ENCODE data around the gene GIPC1. TPM values are rescaled to one million over a fixed set of nuclear protein-coding genes. Genes with fewer than 3 reads are reported as not detected.

GIPC1 gene
- total and polyA plus RNA-seq, 9 donors = 14.7 to 64.5 (median 40.9) TPM

DNA sequence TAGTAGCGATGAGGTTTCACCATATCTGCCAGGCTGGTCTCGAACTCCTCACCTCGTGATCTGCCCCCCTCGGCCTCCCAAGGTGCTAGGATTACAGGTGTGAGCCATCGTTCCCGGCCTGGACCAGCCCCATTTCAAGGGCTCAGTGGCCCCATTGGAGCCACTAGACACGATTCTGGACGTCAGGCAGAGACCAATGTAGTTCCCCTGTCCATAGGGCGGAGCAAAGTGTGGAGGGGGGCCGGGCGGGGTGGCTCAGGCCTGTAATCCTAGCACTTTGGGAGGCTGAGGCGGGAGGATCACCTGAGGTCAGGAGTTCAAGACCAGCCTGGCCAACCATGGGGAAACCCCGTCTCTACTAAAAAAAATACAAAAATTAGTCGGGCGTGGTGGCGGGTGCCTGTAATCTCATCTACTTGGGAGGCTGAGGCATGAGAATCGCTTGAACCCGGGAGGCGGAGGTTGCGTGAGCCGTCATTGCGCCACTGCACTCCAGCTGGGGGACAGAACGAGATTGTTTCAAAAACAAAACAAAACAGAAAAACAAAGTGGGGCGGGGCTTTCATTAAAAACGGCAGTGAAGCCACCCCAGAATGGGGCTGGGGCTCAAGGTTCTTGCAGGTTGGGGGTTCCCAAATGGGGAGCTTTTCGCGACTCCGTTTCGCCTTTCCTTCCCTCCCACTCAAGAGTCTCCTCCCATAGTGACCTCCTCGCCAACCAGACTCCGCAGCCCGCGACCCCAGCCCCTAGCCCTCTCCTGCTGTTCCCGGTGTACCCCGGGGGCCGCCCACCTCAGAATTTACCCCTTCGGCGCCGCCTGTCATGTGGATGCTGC, 32.7 kb upstream of the GIPC1 start:
- DNase-seq = peak in 4 of 5 donors; percentile 36 to 74 (median 62)
- peak overlapping the region; percentile 83 for H3K4me3 ChIP-seq
- 23 to 32% (median 27%) methylated on average over 39 of the region's 39 CpGs for WGBS, 3 donors
- H3K27ac ChIP-seq = peak overlapping the region in 1 of 2 donors; percentile 92
- TF ChIP-seq, protein P1, sequence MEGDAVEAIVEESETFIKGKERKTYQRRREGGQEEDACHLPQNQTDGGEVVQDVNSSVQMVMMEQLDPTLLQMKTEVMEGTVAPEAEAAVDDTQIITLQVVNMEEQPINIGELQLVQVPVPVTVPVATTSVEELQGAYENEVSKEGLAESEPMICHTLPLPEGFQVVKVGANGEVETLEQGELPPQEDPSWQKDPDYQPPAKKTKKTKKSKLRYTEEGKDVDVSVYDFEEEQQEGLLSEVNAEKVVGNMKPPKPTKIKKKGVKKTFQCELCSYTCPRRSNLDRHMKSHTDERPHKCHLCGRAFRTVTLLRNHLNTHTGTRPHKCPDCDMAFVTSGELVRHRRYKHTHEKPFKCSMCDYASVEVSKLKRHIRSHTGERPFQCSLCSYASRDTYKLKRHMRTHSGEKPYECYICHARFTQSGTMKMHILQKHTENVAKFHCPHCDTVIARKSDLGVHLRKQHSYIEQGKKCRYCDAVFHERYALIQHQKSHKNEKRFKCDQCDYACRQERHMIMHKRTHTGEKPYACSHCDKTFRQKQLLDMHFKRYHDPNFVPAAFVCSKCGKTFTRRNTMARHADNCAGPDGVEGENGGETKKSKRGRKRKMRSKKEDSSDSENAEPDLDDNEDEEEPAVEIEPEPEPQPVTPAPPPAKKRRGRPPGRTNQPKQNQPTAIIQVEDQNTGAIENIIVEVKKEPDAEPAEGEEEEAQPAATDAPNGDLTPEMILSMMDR (IDR thresholded peaks at IDR 0.05) = peak in 1 of 3 donors; percentile 15
- TF ChIP-seq POLR2A (IDR thresholded peaks at IDR 0.05) (no peak), EP300 (IDR thresholded peaks at IDR 0.05) (peak; percentile 8)
- intact Hi-C loops (cut with DNase I) = no loop called here
- no peaks in the 10 kb centered on the region for H3K36me3 ChIP-seq
- no peaks in the 10 kb centered on the region for H3K9me3 ChIP-seq
- no peaks in the 10 kb centered on the region for H3K27me3 ChIP-seq
- peaks cover 3% of the 10 kb centered on the region for H3K4me1 ChIP-seq (ENCODE audit: insufficient read depth)

DNA sequence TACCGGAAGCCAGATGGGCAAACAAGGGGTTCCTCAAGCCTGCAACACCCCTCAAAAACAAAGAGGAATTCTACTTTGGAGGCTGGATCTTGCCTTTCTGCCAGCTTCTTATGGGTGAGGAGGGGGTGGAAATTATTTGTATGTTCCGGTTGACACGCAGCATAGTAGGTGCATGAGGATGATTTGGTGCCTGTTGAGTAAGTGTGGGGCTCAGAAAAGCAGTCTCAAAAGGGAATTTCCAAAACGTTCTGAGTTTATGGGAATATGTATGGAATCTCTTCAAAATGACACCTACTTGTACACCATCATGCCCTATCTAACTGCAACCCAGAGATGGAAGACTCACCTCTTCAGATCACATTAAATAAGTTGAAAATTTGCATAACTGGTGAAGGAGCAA, 30.5 kb upstream of the GIPC1 start:
- no peak for DNase-seq
- Histone ChIP-seq H3K4me1 (ENCODE audit: insufficient read depth) (no peaks in the 10 kb centered on the region), H3K27me3 (no peaks in the 10 kb centered on the region), H3K36me3 (no peaks in the 10 kb centered on the region), H3K4me3 (no peak overlapping the region), H3K9me3 (no peaks in the 10 kb centered on the region), H3K27ac (no peak overlapping the region)
- whole genome bisulfite sequencing, 3 donors = 73 to 82% (median 76%) methylated on average over 4 of the region's 4 CpGs
- intact Hi-C loops (cut with DNase I) = no loop called here
- no peak for TF ChIP-seq EP300 (IDR thresholded peaks at IDR 0.05)

DNA sequence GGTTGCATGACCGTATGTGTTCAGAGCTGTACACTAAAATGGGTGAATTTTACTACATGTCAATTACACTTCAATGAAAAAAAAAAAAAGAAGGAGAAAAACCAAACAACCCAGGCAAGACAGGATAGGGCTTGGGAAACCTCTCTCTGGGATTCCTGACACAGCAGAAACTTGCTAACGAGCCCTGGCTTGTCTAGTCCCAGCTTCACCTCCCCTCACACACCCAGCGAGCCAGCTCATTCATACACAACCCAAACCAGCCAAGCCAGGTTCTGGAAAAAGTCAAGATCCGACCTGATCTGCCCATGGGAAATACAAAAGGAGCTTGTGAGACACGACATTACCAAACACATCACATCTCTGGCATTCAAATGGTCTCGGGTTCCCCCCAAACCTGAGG, 29.8 kb upstream of the GIPC1 start:
- TF ChIP-seq EP300 (IDR thresholded peaks at IDR 0.05) (no peak), POLR2A (IDR thresholded peaks at IDR 0.05) (no peak)
- TF ChIP-seq, protein P1 (IDR thresholded peaks at IDR 0.05) = no peak
- no peak overlapping the region for H3K27ac ChIP-seq
- H3K27me3 ChIP-seq = no peaks in the 10 kb centered on the region
- H3K4me1 ChIP-seq (ENCODE audit: insufficient read depth) = no peaks in the 10 kb centered on the region
- intact Hi-C loops (cut with DNase I) = no loop called here
- H3K36me3 ChIP-seq = no peaks in the 10 kb centered on the region
- H3K9me3 ChIP-seq = no peaks in the 10 kb centered on the region
- 56 to 60% (median 59%) methylated on average over 6 of the region's 6 CpGs for WGBS, 3 donors
- H3K4me3 ChIP-seq = no peak overlapping the region
- DNase-seq = no peak

DNA sequence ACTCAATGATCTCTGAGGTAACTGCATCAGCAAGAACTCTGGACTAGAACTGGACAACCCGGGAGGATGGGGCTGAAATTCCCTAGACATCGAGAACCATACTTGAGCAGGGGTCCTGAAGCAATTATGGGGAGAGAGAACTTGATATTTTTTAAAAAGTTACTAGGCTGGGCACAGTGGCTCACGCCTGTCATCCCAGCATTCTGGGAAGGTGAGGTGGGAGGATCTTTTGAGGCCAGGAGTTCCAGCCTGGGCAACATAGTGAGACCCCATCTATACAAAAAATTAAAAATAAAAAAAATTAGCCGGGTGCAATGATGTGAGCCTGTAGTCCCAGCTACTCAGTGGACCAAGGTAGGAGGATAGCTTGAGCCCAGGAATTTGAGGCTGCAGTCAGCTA, 24.6 kb upstream of the GIPC1 start:
- no peaks in the 10 kb centered on the region for H3K9me3 ChIP-seq
- H3K4me1 ChIP-seq (ENCODE audit: insufficient read depth) = peaks cover 11% of the 10 kb centered on the region
- TF ChIP-seq, protein P1 (IDR thresholded peaks at IDR 0.05) = no peak
- TF ChIP-seq EP300 (IDR thresholded peaks at IDR 0.05) = no peak
- TF ChIP-seq POLR2A (IDR thresholded peaks at IDR 0.05) = no peak
- no peak overlapping the region for H3K27ac ChIP-seq
- intact Hi-C loops (cut with DNase I) = no loop called here
- DNase-seq = no peak
- H3K36me3 ChIP-seq = no peaks in the 10 kb centered on the region
- H3K4me3 ChIP-seq = no peak overlapping the region
- H3K27me3 ChIP-seq = no peaks in the 10 kb centered on the region
- 91 to 93% (median 92%) methylated on average over 4 of the region's 4 CpGs for WGBS, 3 donors

DNA sequence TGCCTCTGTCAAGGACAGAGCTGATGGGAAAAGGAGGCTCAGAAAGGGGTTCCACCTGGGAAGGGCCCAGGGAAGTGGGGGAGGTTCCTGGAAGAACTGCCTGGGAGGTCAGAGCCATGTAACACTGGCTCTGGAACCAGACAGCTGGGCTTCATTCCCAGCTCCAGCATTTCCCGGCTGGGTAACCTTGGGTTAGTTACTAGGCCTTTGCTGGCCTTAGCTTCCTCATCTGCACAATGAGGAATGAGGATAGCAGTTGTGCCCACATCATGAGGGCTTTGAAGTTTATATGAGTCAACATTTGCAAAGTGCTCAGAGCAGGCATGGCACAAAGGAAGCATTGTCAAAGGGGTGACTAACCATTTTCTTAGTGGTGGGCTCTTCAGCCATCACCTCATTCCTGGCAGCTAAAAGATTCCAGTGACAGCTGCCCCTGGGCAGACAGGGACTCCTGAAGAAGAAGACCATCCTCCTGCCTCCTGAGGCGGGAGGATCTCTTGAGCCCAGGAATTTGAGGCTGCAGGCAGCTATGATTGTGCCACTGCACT, 24.0 kb upstream of the GIPC1 start:
- H3K27ac ChIP-seq = peak overlapping the region; percentile 92 to 94
- WGBS, 3 donors = 46 to 51% (median 46%) methylated on average over 2 of the region's 2 CpGs
- H3K4me1 ChIP-seq (ENCODE audit: insufficient read depth) = peaks cover 12% of the 10 kb centered on the region
- H3K4me3 ChIP-seq = no peak overlapping the region
- intact Hi-C loops (cut with DNase I) = no loop called here
- DNase-seq = peak in 4 of 5 donors; percentile 33 to 62 (median 47)
- no peaks in the 10 kb centered on the region for H3K36me3 ChIP-seq
- H3K27me3 ChIP-seq = no peaks in the 10 kb centered on the region
- no peaks in the 10 kb centered on the region for H3K9me3 ChIP-seq
- TF ChIP-seq POLR2A (IDR thresholded peaks at IDR 0.05) (no peak), EP300 (IDR thresholded peaks at IDR 0.05) (no peak)
- TF ChIP-seq, protein P1 (IDR thresholded peaks at IDR 0.05) = no peak

Data from ovary (tissue), 9 donors.